ENCODE data around the gene MIPEP. TPM values are rescaled to one million over a fixed set of nuclear protein-coding genes. Genes with fewer than 3 reads are reported as not detected.

MIPEP gene
- total and polyA plus RNA-seq, 2 donors (not counting 1 experiment from before 2014, with no cell fraction given), result 90.0 to 92.5 TPM

GRCh38 chr13:23843436-23843835 lies 45.8 kb downstream of the MIPEP start:
- no peak overlapping the region for H3K4me2 ChIP-seq (ENCODE audit: extremely low read depth, insufficient read depth, low read length)
- H4K20me1 ChIP-seq (ENCODE audit: control insufficient read depth, extremely low read depth, insufficient read depth, low read length), result no peaks in the 10 kb centered on the region
- no peak overlapping the region for H3K4me3 ChIP-seq (replicated peaks in 1 of 4; ENCODE audit: control extremely low read depth in 1 of 4, insufficient read depth in 1 of 4, low read depth in 3 of 4, low read length in 4 of 4)
- no peaks in the 10 kb centered on the region for H3K36me3 ChIP-seq (ENCODE audit: control insufficient read depth, insufficient read depth, low read length)
- H3K79me2 ChIP-seq (ENCODE audit: control insufficient read depth, insufficient read depth, low read length), result no peaks in the 10 kb centered on the region
- H3K27ac ChIP-seq (ENCODE audit: insufficient read depth, low read length), result no peak overlapping the region
- H3K4me1 ChIP-seq (ENCODE audit: control insufficient read depth, extremely low read depth, insufficient read depth, low read length), result no peaks in the 10 kb centered on the region
- H3K9me3 ChIP-seq (ENCODE audit: control insufficient read depth, insufficient read depth, low read depth, low read length), result no peaks in the 10 kb centered on the region
- no peak for DNase-seq (ENCODE audit: low read depth in 2 of 2)
- H2AFZ ChIP-seq (ENCODE audit: low read length), result no peak overlapping the region
- no peak overlapping the region for H3K9ac ChIP-seq (ENCODE audit: insufficient read depth, low read length)
- no peaks in the 10 kb centered on the region for H3K27me3 ChIP-seq (ENCODE audit: control insufficient read depth, insufficient read depth, low read length)
- TF ChIP-seq EZH2 (IDR thresholded peaks at IDR 0.05; ENCODE audit: low read length, missing control alignments), result no peak
- no peak for TF ChIP-seq CTCF (conservative IDR thresholded peaks at IDR 0.05 in 1 of 2, IDR thresholded peaks at IDR 0.05 in 1 of 2; ENCODE audit: low read depth in 1 of 2, low read length in 2 of 2)

- TF ChIP-seq EZH2 (IDR thresholded peaks at IDR 0.05; ENCODE audit: low read length, missing control alignments) (no peak), CTCF (conservative IDR thresholded peaks at IDR 0.05 in 1 of 2, IDR thresholded peaks at IDR 0.05 in 1 of 2; ENCODE audit: low read depth in 1 of 2, low read length in 2 of 2) (no peak)
- H3K4me1 ChIP-seq (ENCODE audit: control insufficient read depth, extremely low read depth, insufficient read depth, low read length), result no peaks in the 10 kb centered on the region
- no peak overlapping the region for H3K4me2 ChIP-seq (ENCODE audit: extremely low read depth, insufficient read depth, low read length)
- H3K9ac ChIP-seq (ENCODE audit: insufficient read depth, low read length), result no peak overlapping the region
- H3K27me3 ChIP-seq (ENCODE audit: control insufficient read depth, insufficient read depth, low read length), result no peaks in the 10 kb centered on the region
- H3K4me3 ChIP-seq (replicated peaks in 1 of 4; ENCODE audit: control extremely low read depth in 1 of 4, insufficient read depth in 1 of 4, low read depth in 3 of 4, low read length in 4 of 4), result no peak overlapping the region
- H3K27ac ChIP-seq (ENCODE audit: insufficient read depth, low read length), result no peak overlapping the region
- H3K79me2 ChIP-seq (ENCODE audit: control insufficient read depth, insufficient read depth, low read length), result no peaks in the 10 kb centered on the region
- DNase-seq (ENCODE audit: low read depth in 2 of 2), result no peak
- H3K36me3 ChIP-seq (ENCODE audit: control insufficient read depth, insufficient read depth, low read length), result no peaks in the 10 kb centered on the region
- no peak overlapping the region for H2AFZ ChIP-seq (ENCODE audit: low read length)
- H4K20me1 ChIP-seq (ENCODE audit: control insufficient read depth, extremely low read depth, insufficient read depth, low read length), result no peaks in the 10 kb centered on the region
- no peaks in the 10 kb centered on the region for H3K9me3 ChIP-seq (ENCODE audit: control insufficient read depth, insufficient read depth, low read depth, low read length)
Measured at GRCh38 chr13:23842406-23842805, 46.8 kb downstream of the MIPEP start.

- Histone ChIP-seq H3K4me3 (replicated peaks in 1 of 4; ENCODE audit: control extremely low read depth in 1 of 4, insufficient read depth in 1 of 4, low read depth in 3 of 4, low read length in 4 of 4) (no peak overlapping the region), H3K9me3 (ENCODE audit: control insufficient read depth, insufficient read depth, low read depth, low read length) (no peaks in the 10 kb centered on the region), H3K4me1 (ENCODE audit: control insufficient read depth, extremely low read depth, insufficient read depth, low read length) (peaks cover 2% of the 10 kb centered on the region), H3K27me3 (ENCODE audit: control insufficient read depth, insufficient read depth, low read length) (no peaks in the 10 kb centered on the region), H3K9ac (ENCODE audit: insufficient read depth, low read length) (no peak overlapping the region), H3K4me2 (ENCODE audit: extremely low read depth, insufficient read depth, low read length) (no peak overlapping the region), H4K20me1 (ENCODE audit: control insufficient read depth, extremely low read depth, insufficient read depth, low read length) (no peaks in the 10 kb centered on the region), H2AFZ (ENCODE audit: low read length) (no peak overlapping the region), H3K27ac (ENCODE audit: insufficient read depth, low read length) (no peak overlapping the region), H3K36me3 (ENCODE audit: control insufficient read depth, insufficient read depth, low read length) (no peaks in the 10 kb centered on the region), H3K79me2 (ENCODE audit: control insufficient read depth, insufficient read depth, low read length) (no peaks in the 10 kb centered on the region)
- no peak for TF ChIP-seq EZH2 (IDR thresholded peaks at IDR 0.05; ENCODE audit: low read length, missing control alignments)
- DNase-seq (ENCODE audit: low read depth in 2 of 2), result no peak
Measured at GRCh38 chr13:23833733-23834611, 55.2 kb downstream of the MIPEP start.
